HL-60 (cell line): ENCODE measurements around the gene PSMC5.

ENCODE experiments used
- CTCF ChIP-seq: IDR thresholded peaks from one replicate; pipeline ENCODE4 v1.5.1; 2011; ENCODE audit warnings: low read length, control low read depth, inconsistent platforms; ENCODE audit not compliant: insufficient read depth
- GABPA ChIP-seq: IDR thresholded peaks from 2 replicates; pipeline ENCODE4 v1.6.1; 2012; ENCODE audit warnings: low read depth
- POLR2AphosphoS5 ChIP-seq: IDR thresholded peaks from 2 replicates; pipeline ENCODE4 v1.6.1; 2012; ENCODE audit warnings: low read depth
- REST ChIP-seq: IDR thresholded peaks from 2 replicates; pipeline ENCODE4 v1.6.1; 2012; ENCODE audit warnings: low read depth; ENCODE audit not compliant: insufficient replicate concordance

DNA sequence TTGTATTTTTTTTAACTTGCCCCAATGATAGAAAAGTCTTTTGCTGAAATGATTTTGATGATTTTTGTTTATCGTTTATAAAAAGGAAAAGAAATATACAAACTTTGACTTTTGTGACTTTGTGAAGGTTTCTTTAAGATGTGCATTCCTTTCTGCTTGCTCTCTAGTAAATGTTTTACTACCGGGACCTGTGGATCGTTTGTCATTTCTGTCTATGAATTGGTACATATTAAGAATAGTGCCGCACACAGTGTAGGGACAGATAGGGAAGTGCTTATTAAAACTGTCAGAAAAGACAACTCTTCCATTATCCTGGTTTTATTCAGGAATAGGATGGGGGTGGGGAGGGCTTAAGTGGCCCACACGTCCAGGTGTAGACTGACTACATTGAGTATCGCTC lies 8.1 kb upstream of the PSMC5 start:
- no peak for TF ChIP-seq CTCF
- TF ChIP-seq REST: no peak
- no peak for TF ChIP-seq GABPA
- TF ChIP-seq POLR2AphosphoS5: no peak
